ENCODE measurements around the gene CHRNA10.

CHRNA10 gene

DNA sequence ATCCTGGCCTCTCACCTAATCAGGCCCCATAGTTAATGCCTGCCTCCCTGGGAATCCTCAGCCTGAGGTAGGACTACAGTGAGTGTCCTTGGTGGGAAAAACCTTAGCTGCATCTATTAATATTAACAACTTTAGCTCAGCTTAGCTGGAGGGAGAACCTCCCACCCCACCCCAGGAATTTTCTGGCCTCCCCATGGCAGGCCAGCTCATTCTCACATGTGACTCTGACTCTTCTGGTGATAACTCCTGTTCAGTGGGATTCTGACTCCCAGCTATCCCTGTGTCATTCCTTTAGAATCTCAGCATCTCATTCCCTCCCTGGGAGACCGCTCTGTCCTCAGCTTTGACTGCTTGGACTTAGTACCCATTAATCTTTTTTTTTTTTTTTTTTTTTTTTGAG lies 43.9 kb downstream of the CHRNA10 start:
- no peak for DNase-seq

DNA sequence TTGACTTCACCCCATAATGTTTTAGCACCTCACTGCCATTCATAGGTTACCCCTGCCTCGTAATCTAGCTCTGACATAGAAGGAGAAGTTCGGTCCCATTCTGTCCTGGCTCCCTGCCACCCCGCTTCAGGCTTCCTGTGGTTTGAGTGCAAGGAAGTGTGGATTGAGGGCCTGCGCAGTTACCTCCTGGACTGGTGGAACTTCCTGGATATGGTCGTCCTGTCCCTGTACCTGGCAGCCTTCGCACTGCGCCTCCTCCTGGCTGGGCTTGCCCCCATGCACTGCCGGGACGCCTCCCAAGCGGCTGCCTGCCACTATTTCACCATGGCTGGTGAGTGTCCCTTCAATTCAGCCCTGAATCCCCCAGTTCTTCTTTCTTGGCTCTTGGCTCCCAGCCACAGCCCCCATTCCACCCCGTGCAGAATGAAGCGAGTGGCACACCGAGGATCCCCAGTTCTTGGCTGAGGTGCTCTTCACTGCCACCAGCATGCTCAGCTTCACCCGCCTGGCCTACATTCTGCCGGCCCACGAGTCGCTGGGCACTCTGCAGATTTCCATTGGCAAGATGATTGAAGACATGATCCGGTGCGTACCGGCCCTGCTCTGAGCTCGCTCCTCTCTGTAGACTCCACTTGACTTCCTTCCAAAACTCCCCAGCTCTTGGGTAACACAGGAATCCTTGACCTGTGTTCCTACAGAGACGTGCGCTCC lies 44.8 kb downstream of the CHRNA10 start:
- DNase-seq: no peak

DNA sequence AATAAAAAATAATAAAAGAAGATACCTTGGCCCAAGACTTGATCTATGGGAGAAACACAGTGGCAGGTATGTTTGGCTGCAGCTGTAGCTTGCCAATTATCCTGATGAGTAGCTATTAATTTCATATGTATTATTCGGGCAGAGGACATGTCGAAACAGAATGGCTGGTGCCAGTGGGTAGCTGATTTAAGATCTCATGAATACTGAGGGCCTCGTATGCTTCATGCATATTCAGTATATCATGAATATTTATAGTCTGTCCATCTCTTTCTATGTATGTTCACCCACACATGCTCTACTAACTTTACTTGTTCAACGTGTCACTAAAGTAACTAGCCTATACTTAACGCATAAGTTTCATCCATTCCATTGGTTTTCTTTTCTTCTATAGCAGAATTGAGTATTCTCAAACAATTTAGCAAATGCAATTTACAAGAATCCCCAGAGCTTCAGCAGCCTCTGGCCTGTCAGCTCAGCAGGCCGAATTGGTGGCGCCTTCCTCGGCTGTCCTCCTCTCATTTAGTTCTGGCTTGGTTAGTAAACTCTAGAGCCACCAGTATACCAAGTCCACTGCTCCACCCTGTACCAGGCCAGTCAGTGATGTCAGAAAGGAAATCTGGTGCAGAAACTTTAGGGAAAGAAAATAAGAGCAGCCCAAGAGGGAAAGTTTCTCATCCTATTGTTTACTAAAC lies 47.3 kb downstream of the CHRNA10 start:
- no peak for DNase-seq

DNA sequence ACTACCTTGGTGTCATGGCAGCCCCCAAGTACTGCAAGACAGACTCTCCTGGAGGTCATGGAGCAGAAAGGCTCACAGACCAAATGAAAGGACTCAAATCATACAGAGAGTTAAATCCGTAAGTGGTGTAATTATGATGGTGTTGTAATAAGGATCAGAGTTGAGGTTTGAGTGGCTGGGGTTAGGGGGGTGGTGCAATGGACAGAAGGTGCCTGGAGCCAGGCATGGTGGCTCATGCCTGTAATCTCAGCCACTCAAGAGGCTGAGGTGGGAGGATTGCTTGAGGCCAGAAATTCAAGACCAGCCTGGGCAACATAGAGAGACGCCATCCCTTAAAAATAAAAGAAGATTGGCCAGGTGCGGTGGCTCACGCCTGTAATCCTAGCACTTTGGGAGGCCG lies 48.1 kb downstream of the CHRNA10 start:
- DNase-seq: no peak

GRCh38 chr11:3622521-3622920 lies 48.7 kb downstream of the CHRNA10 start:
- DNase-seq: no peak

GRCh38 chr11:3617990-3618389 lies 53.2 kb downstream of the CHRNA10 start:
- DNase-seq: no peak

DNA sequence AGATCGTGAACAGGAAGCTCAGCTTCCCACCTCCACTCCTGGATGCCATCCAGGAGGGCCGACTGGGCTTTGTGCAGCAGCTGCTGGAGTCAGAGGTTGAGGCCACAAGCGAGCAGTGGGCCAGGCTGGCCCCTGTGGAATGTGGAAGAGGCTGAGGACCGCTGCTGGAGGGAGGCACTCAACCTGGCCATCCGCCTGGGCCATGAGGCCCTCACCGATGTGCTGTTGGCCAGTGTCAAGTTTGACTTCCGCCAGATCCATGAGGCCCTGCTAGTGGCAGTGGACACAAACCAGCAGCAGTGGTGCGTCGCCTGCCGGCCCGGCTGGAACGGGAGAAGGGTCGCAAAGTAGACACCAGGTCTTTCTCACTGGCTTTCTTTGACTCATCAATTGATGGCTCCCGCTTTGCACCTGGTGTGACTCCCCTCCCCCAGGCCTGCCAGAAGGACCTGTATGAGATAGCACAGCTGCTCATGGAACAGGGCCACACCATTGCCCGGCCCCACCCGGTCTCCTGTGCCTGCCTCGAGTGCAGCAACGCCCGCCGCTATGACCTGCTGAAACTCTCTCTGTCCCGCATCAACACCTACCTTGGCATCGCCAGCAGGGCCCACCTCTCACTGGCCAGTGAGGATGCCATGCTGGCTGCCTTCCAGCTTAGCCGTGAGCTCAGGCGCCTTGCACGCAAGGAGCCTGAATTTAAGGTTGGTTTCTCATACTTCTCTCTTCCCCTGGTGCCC lies 54.3 kb downstream of the CHRNA10 start:
- no peak for DNase-seq

GRCh38 chr11:3615998-3616397 lies 55.2 kb downstream of the CHRNA10 start:
- DNase-seq: no peak

All from NCI-H748 treated with DMSO at 0.1 percent for 48 hours (cell line).